Thyroid gland (tissue), 4 donors: ENCODE measurements around the gene FSTL4. TPM values are rescaled to one million over a fixed set of nuclear protein-coding genes. Genes with fewer than 3 reads are reported as not detected.

Source experiments
- DNase-seq, 2 donors: peaks; one replicate each; pipeline ENCODE4 v3.0.0-alpha.2; 2019
- H3K27ac ChIP-seq, 3 donors: fragments of 200-600 bp; sonication (generic); 1 replicate in 2 of 3; 2 replicates in 1 of 3; pipeline ENCODE4 v1.5.1; 2016 to 2019; ENCODE audit warnings: mild to moderate bottlenecking in 1 of 3, moderate library complexity in 1 of 3
- H3K27me3 ChIP-seq: fragments of 200-600 bp; sonication (generic); one replicate; pipeline ENCODE4 v1.5.1; 2019
- H3K36me3 ChIP-seq, 2 donors: fragments of 200-600 bp; sonication (generic); one replicate each; pipeline ENCODE4 v1.5.1; 2016 to 2019
- H3K4me1 ChIP-seq, 2 donors: fragments of 200-600 bp; sonication (generic); one replicate each; pipeline ENCODE4 v1.5.1; 2017 to 2019
- H3K4me3 ChIP-seq, 3 donors: fragments of 200-600 bp; sonication (generic); replicated peaks in 1 of 3; 1 replicate in 2 of 3; 2 replicates in 1 of 3; pipeline ENCODE4 v1.5.1; 2016; ENCODE audit warnings: mild to moderate bottlenecking in 1 of 3
- H3K9me3 ChIP-seq: fragments of 200-600 bp; sonication (generic); one replicate; pipeline ENCODE4 v1.5.1; 2017
- POLR2A ChIP-seq, 2 donors: fragments of 450-650 bp; IDR thresholded peaks; one replicate each; pipeline ENCODE4 v1.6.1; 2017; ENCODE audit warnings: antibody characterized with exemption in 2 of 2, mild to moderate bottlenecking in 2 of 2, moderate library complexity in 1 of 2
- WGBS, 2 donors: methylation state at CpG; one replicate each; pipeline ENCODE4 v1.1.5; 2017; 5-methylcytosine and 5-hydroxymethylcytosine counted together
- intact Hi-C: fragments of 100-400 bp; cut with DNase I; formaldehyde crosslinking; loops from one replicate; pipeline ENCODE4 v1.15.1; 2023
- total RNA-seq, 4 donors: library from RNA; depleted of rRNA; stranded (reverse); fragments of >200 nt; gene quantifications; one replicate each; pipeline ENCODE4 v1.2.3, GENCODE V29; 2016
- TF ChIP-seq, protein P1 (sequence below), 6 experiments: fragments of 200-600 bp in 3 of 6; fragments of 450-650 bp in 3 of 6; sonication (generic) in 3 of 6; IDR thresholded peaks; one replicate each; pipeline ENCODE4 v1.5.1; 2016 to 2019; ENCODE audit warnings: antibody characterized with exemption in 6 of 6, mild to moderate bottlenecking in 2 of 6, inconsistent platforms in 1 of 6, moderate library complexity in 1 of 6

The FSTL4 gene
- total RNA-seq, 4 donors from 2014 or later = 0.10 to 0.13 TPM; not detected in 2

DNA sequence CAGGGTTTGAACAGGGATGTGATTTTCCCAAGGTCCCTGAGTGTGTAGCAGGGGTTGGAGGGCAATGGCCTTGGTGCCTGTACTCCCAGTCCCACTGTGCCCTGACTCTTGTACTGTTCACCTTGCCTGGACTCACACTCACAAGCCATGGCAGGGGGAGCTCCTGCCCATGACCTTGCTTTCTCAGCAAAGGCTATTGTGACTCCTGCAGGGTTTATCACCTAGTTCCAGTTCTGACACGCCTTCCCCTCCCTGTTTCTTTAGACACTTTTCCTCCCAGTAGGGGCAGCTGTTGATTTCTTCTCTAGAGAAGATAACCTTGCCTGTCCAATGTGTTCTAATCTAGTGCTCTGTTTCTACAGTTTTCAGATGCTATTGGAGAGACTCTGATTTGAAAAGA lies 139.5 kb downstream of the FSTL4 start:
- Histone ChIP-seq H3K27ac (no peak overlapping the region), H3K4me1 (no peaks in the 10 kb centered on the region), H3K36me3 (no peaks in the 10 kb centered on the region), H3K4me3 (no peak overlapping the region), H3K27me3 (no peaks in the 10 kb centered on the region), H3K9me3 (no peaks in the 10 kb centered on the region)
- TF ChIP-seq, protein P1, sequence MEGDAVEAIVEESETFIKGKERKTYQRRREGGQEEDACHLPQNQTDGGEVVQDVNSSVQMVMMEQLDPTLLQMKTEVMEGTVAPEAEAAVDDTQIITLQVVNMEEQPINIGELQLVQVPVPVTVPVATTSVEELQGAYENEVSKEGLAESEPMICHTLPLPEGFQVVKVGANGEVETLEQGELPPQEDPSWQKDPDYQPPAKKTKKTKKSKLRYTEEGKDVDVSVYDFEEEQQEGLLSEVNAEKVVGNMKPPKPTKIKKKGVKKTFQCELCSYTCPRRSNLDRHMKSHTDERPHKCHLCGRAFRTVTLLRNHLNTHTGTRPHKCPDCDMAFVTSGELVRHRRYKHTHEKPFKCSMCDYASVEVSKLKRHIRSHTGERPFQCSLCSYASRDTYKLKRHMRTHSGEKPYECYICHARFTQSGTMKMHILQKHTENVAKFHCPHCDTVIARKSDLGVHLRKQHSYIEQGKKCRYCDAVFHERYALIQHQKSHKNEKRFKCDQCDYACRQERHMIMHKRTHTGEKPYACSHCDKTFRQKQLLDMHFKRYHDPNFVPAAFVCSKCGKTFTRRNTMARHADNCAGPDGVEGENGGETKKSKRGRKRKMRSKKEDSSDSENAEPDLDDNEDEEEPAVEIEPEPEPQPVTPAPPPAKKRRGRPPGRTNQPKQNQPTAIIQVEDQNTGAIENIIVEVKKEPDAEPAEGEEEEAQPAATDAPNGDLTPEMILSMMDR (IDR thresholded peaks at IDR 0.05) = no peak
- no peak for TF ChIP-seq POLR2A (IDR thresholded peaks at IDR 0.05)
- 85 to 86% methylated on average over 1 of the region's 1 CpG for WGBS, 2 donors
- intact Hi-C loops = no loop called here
- no peak for DNase-seq

DNA sequence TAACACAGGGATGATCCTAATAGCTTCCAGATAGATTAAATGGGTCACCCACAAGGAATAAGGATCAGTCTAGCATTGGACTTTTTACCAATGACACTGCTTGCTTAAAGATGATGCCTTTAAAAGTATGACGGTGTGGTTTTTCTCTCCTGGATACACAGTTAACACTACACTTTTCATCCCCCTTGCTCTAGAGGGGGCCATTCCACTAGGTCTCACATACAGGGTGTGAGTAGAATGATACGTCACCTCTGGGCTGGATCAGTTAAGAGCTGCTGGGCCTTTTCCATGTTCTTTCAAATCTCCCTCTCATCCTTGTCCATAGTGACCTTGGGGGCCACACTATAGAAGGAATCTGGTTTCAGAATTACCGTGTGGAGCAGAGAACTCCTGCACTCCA lies 140.6 kb downstream of the FSTL4 start:
- 84 to 85% methylated on average over 3 of the region's 3 CpGs for WGBS, 2 donors
- no peak for TF ChIP-seq POLR2A (IDR thresholded peaks at IDR 0.05)
- TF ChIP-seq, protein P1 (IDR thresholded peaks at IDR 0.05) = no peak
- Histone ChIP-seq H3K9me3 (no peaks in the 10 kb centered on the region), H3K4me3 (no peak overlapping the region), H3K27ac (no peak overlapping the region), H3K4me1 (no peaks in the 10 kb centered on the region), H3K36me3 (no peaks in the 10 kb centered on the region), H3K27me3 (no peaks in the 10 kb centered on the region)
- DNase-seq = no peak
- intact Hi-C loops = no loop called here

DNA sequence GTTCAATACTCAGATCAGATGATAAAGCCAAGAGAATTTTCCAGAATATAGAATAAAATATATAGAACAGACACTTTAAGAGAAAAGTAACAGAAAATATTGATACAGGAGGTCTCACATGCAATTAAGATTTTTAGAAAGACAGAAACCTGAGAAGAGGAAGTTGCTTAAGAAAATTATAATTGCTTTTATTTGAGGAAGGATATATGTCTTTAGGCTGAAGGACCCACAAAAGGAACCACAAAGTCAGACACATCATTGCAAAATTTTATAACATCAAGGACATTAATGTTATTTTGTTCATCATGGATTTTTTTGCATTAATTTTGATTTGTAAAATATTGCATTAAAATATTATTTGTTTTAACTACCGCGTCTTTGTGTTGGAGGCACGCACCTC lies 141.5 kb downstream of the FSTL4 start:
- no peak for DNase-seq
- H3K4me1 ChIP-seq = no peaks in the 10 kb centered on the region
- 98 to 99% methylated on average over 3 of the region's 3 CpGs for whole genome bisulfite sequencing, 2 donors
- no peaks in the 10 kb centered on the region for H3K36me3 ChIP-seq
- no peak overlapping the region for H3K27ac ChIP-seq
- TF ChIP-seq, protein P1 (IDR thresholded peaks at IDR 0.05) = no peak
- no peak for TF ChIP-seq POLR2A (IDR thresholded peaks at IDR 0.05)
- intact Hi-C loops = no loop called here
- no peak overlapping the region for H3K4me3 ChIP-seq
- H3K27me3 ChIP-seq = no peaks in the 10 kb centered on the region
- no peaks in the 10 kb centered on the region for H3K9me3 ChIP-seq

DNA sequence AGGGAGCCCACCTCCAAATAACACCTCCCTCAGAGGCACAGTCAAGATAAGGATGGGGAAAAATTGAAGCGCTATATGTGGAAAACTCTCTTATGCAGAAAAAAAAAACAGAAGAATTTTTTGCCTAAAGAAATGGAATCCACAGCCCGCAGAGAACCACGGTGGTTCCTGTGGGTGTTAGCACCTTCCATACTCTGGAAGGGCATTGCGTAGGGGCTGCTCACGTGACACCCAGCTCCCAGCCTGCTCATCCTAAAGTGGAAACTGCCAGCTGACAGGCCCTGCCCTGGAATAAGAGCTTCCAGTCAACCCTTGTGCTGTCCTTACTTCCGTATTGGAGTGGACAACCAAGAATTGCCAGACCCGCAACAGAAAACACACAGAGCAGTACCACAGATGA lies 142.5 kb downstream of the FSTL4 start:
- intact Hi-C loops = no loop called here
- Histone ChIP-seq H3K27me3 (no peaks in the 10 kb centered on the region), H3K4me3 (no peak overlapping the region), H3K27ac (no peak overlapping the region), H3K36me3 (no peaks in the 10 kb centered on the region), H3K9me3 (no peaks in the 10 kb centered on the region), H3K4me1 (no peaks in the 10 kb centered on the region)
- 87 to 91% methylated on average over 7 of the region's 7 CpGs for whole genome bisulfite sequencing, 2 donors
- DNase-seq = no peak
- no peak for TF ChIP-seq POLR2A (IDR thresholded peaks at IDR 0.05)
- TF ChIP-seq, protein P1 (IDR thresholded peaks at IDR 0.05) = no peak

- TF ChIP-seq, protein P1 (IDR thresholded peaks at IDR 0.05) = no peak
- no peak for TF ChIP-seq POLR2A (IDR thresholded peaks at IDR 0.05)
These were observed 143.1 kb downstream of the FSTL4 start for GRCh38 chr5:133469252-133469651.

More at GRCh38 chr5:133469252-133469651, 143.1 kb downstream of the FSTL4 start:
- intact Hi-C loops = no loop called here
- WGBS, 2 donors = 78 to 92% methylated on average over 2 of the region's 2 CpGs
- no peaks in the 10 kb centered on the region for H3K9me3 ChIP-seq
- no peak overlapping the region for H3K27ac ChIP-seq
- no peaks in the 10 kb centered on the region for H3K27me3 ChIP-seq
- no peak for DNase-seq
- no peak overlapping the region for H3K4me3 ChIP-seq
- no peaks in the 10 kb centered on the region for H3K36me3 ChIP-seq
- no peaks in the 10 kb centered on the region for H3K4me1 ChIP-seq
